HG03571 (cell line): ENCODE measurements around the gene NCKAP1.
"Not testable (repeated sequence)": the region's sequence is repeated elsewhere in the genome, so short reads cannot be mapped to it uniquely, and the experiment has no call there.

ENCODE experiments used
- ATAC-seq: cut with Tn5 transposase; IDR thresholded peaks from one replicate; pipeline ENCODE4 v1.9.1; 2021; ENCODE audit not compliant: unreplicated experiment

Gene NCKAP1

GRCh38 chr2:183037553-183038340 lies 510 bp downstream of the NCKAP1 start:
- ATAC-seq, result peak; percentile 39

GRCh38 chr2:183037074-183037552 lies 1.1 kb downstream of the NCKAP1 start:
- ATAC-seq, result no peak

GRCh38 chr2:183035954-183036669 lies 2.1 kb downstream of the NCKAP1 start:
- peak; percentile 60 for ATAC-seq

- ATAC-seq, result no peak
Measured at GRCh38 chr2:183035298-183035953, 2.8 kb downstream of the NCKAP1 start.

- no peak for ATAC-seq
Measured at GRCh38 chr2:183034806-183035205, 3.5 kb downstream of the NCKAP1 start.

GRCh38 chr2:183033951-183034350 lies 4.3 kb downstream of the NCKAP1 start:
- ATAC-seq, result no peak

DNA sequence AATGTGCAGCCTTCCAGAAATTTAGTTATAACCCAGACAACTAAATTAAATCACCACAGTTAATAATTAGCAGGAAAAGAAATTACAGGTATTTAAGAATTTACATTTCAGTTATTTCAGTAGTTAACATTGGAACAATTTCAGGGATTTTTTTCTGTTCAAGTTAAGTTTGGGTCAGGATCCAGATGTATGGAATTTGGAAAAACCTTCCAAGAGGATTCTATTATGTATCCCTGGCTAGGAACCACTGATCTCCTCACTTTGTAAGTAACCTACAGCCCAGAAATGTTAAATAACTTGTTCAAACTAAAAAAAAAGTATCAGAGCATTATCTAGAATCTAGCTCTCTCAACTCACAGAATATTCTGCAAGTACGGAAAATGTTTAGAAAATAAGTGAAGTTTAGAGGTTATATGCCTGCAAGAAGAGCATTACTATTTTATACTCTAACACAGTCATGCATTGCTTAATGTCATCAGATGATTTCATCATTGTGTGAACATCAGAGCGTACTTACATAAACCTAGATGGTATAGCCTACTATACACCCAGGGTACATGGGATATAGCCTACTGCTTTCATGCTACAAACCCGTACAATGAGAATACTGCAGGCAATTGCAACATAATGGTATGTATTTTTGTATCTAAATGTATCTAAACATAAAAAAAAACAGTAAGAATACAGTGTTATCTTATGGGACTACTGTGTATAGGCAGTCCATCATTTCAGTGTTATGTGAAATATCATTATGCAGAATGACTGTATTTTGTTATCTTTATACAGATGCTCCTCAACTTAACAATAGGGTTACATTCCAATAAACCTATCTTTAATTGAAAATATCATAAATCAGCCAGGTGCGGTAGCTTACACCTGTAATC lies 6.1 kb downstream of the NCKAP1 start:
- no peak for ATAC-seq

GRCh38 chr2:183029219-183029618 lies 9.0 kb downstream of the NCKAP1 start:
- ATAC-seq, result no peak

- no peak for ATAC-seq
Measured at GRCh38 chr2:183028108-183028507, 10.1 kb downstream of the NCKAP1 start.

DNA sequence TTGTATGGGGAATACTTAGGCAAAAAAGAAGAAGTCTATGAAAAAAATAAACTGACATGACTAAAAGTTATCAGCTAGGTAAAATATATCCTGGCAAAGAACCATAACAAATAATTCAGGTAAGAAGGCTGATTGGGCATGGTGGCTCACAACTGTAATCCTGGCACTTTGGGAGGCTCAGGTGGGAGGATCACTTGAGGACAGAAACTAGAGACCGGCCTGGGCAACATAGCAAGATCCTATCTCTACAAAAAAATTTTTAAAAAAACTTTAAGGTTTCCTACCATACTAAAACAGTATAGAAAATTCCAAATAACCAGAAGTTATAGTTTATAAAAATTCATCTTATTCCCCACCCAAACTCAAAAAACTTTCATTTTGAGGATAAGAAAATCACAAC lies 10.8 kb downstream of the NCKAP1 start:
- ATAC-seq, result no peak

- no peak for ATAC-seq
Measured at GRCh38 chr2:183026424-183026823, 11.8 kb downstream of the NCKAP1 start.

- ATAC-seq, result no peak
Measured at GRCh38 chr2:183025993-183026392, 12.3 kb downstream of the NCKAP1 start.

DNA sequence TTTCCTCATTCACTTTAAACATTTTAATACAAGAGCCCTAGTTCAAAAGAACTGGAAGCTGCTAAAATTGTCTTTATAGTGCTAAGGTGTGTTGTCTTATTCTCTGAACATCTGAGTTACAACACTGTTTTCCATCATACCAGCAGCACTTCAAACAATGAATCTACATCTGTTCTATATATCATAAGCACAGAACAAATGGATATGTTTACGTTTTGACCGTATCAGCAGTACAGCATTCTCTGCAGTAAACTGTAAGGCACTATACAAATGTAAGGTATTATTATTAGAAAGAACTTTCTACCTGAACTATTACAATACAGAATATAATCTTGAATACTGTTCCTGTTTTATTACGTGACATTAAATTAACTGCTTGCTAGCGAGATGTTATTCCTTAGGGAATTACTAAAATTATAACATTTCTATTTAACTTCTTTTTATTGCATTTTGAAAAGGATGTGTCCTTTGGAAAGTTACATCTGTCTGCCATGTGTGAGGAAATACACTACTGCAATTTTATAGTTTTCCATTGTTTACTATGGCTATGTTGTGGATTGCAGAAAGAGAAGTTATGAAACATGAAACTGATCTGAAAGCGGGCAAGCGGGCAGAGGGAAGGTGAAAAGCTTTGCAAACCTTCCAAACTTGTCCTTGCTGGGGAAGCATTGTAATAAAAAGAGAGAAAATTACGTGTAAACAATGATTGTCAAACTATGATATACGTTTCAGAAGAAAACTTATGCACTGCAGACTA lies 13.7 kb downstream of the NCKAP1 start:
- no peak for ATAC-seq

- no peak for ATAC-seq
Measured at GRCh38 chr2:183022711-183023110, 15.5 kb downstream of the NCKAP1 start.

DNA sequence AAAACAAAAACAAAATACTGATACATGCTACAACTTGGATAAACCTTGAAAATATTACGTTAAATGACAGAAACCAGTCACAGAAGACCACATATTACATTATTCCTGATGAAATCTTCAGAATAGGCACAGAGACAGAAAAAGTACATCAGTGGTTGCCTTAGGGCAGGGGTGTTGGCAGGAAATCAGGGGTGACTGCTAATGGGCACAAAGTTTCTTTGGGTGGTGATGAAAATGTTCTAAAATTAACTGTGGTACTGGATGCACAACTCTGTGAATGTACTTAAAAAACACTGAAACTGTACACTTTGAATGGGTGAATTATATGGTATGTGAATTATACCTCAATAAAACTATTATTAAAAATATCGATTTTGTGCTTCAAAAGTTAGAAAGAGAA lies 16.6 kb downstream of the NCKAP1 start:
- ATAC-seq, result no peak

DNA sequence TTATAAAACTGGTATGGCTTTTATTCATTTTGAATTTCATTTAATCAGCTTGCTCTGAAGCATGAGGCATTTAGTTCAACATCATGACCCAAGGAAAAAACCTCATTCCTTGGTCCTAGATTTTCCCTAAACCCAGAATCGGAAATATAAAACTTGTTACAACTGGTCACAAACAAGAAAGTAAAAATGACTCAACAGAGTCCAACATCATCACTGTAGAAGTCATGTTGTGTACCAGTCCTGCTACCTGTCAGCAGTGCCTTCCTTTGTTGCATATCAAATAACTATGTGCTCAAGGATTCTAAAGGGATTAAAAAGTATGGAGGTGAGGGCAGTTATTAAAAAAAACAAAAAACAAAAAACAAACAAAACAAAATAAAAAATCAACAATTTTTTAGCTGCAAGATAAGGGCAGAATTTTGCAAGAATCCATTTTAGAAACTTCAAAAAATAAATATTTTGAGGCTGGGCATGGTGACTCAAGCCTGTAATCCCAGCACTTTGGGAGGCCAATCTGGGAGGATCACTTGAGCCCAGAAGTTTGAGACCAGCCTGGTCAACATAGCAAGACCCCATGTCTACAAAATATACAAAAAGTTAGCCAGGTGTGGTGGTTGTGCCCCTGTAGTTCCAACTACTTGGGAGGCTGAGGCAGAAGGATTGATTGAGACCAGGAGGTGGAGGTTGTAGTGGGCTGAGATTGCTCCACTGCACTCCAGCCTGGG lies 18.4 kb downstream of the NCKAP1 start:
- ATAC-seq, result no peak

DNA sequence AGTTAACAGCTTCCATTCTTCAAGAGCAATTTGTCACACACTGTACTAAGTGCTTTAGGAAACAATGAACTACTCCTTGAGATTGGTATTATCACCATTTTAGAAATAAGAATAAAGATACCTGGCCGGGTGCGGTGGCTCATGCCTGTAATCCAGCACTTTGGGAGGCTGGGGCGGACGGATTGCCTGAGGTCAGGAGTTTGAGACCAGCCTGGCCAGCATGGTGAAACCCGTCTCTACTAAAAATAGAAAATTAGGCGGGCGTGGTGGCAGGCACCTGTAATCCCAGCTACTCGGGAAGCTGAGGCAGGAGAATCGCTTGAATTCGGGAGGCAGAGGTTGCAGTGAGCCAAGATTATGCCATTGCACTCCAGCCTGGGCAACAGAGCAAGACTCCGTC lies 20.4 kb downstream of the NCKAP1 start:
- ATAC-seq, result not testable (repeated sequence)

GRCh38 chr2:183014005-183014404 lies 24.3 kb downstream of the NCKAP1 start:
- no peak for ATAC-seq

- ATAC-seq, result no peak
Measured at GRCh38 chr2:183011743-183012142, 26.5 kb downstream of the NCKAP1 start.
